Measurements from ENCODE around the gene FBXO46. TPM values are rescaled to one million over a fixed set of nuclear protein-coding genes. Genes with fewer than 3 reads are reported as not detected.

FBXO46 gene
- total and polyA plus RNA-seq, 2 of the 13 experiments (the other 11 are each of a cell fraction or from before 2014, with no cell fraction given): 6.2 to 6.4 TPM

DNA sequence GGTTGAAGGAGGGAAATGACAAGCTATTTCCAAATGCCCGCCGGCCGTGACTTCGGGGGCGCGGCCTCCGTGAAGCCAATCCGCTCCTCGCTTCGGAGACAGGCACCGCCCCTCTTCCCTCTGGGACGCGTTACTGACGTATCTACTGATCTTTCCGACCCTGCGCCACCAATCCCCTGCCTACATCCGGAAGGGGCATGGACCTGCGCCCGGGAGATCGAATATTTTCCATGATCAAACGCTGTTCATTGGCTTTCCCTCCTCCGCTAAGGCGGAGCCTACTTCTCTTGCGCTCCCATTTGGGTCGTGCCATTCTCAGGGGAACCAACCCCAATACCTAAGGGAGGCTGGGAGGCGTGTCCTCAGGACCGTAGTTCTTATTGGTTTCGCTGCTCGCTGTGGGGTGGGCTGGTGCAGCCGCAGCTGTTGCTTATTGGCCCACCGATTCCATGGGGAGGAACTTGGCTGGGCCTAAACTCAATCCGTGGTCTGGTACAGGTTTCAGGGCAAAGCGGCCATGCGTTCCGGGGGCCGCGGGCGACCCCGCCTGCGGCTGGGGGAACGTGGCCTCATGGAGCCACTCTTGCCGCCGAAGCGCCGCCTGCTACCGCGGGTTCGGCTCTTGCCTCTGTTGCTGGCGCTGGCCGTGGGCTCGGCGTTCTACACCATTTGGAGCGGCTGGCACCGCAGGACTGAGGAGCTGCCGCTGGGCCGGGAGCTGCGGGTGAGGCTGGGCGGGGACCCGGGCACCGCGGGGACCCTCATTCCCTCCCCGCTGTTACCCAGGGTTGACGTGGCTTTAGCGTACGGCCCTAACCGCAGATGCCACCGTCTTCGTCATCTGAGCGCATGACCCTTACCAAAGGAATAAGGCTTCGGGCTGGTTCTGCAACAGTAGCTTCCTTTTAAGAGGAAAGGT is 38.2 kb downstream of the FBXO46 start, which contains the start of gene QPCTL:
QPCTL (plus strand) TSS at position 480 of the 919 bp plus-strand sequence; CDS start at position 518, 38 bp downstream.
- Histone ChIP-seq H2AFZ (ENCODE audit: low read length) (peak within 1 kb of the TSS; percentile 77), H3K4me2 (ENCODE audit: low read depth, low read length) (peak within 1 kb of the TSS; percentile 91), H3K79me2 (ENCODE audit: insufficient read depth, low read length) (peaks cover 21% of the 10 kb centered on the region), H4K20me1 (ENCODE audit: insufficient read depth, low read length) (no peaks in the 10 kb centered on the region; the same call in 1 of the 2 replicates), H3K4me1 (ENCODE audit: insufficient read depth, low read length) (peaks cover 17% of the 10 kb centered on the region), H3K4me3 (replicated peaks in 1 of 3; ENCODE audit: insufficient read depth in 1 of 3, low read depth in 2 of 3, low read length in 3 of 3) (peak within 1 kb of the TSS; percentile 92 to 95 (median 94)), H3K9me3 (ENCODE audit: low read length) (no peaks in the 10 kb centered on the region), H3K9ac (ENCODE audit: insufficient read depth, low read depth, low read length) (peak within 1 kb of the TSS; percentile 95), H3K27ac (ENCODE audit: extremely low read length, insufficient read depth, low read length) (peak within 1 kb of the TSS; percentile 90), H3K27me3 (ENCODE audit: control insufficient read depth in 1 of 2, insufficient read depth in 2 of 2, low read length in 2 of 2) (no peaks in the 10 kb centered on the region; a peak in 1 of 5 replicates), H3K36me3 (replicated peaks in 1 of 2; ENCODE audit: control insufficient read depth in 1 of 2, insufficient read depth in 2 of 2, low read length in 2 of 2) (peaks cover 8 to 23% of the 10 kb centered on the region in 2 experiments)
- DNase-seq (ENCODE audit: low spot score) (peak; percentile 100), ATAC-seq (peak; percentile 96), FAIRE-seq (peak; percentile 100)
- ChIA-PET POLR2A (interaction anchor here (0.6 to 4.0 kb wide), 22 partner anchors 9 to 267 kb away, joined by 3 to 47 read pairs (median 5); partner anchors contain the start of genes FBXO46, GIPR, OPA3 and SIX5), CTCF (ENCODE audit: low intra/inter-chr PET ratio, low total read pairs) (interaction anchor here (0.5 to 1.9 kb wide), 2 partner anchors 10 to 102 kb away, joined by 4 to 14 read pairs; no protein-coding TSS in a partner anchor)
- BruUV-seq (replicated peaks): no TSS peak
- intact Hi-C loops (cut with micrococcal nuclease; ENCODE audit: unreplicated experiment) (loop anchor here (1.0 to 2.0 kb wide), 4 partner anchors 15 to 108 kb away; partner anchors contain the start of genes OPA3 and SIX5), in situ Hi-C loops (cut with HindIII; ENCODE audit: extremely low pct_ligation_motif_present, low pct_unique_long_range_greater_than_20kb) (no loop called here)
- WGBS (ENCODE audit: low lambda C conversion rate): 2% methylated on average over 36 of the region's 70 CpGs
- TF ChIP-seq TCF7L2 (IDR thresholded peaks at IDR 0.05; ENCODE audit: low read depth, low read length): no peak
- TF ChIP-seq, protein P1, sequence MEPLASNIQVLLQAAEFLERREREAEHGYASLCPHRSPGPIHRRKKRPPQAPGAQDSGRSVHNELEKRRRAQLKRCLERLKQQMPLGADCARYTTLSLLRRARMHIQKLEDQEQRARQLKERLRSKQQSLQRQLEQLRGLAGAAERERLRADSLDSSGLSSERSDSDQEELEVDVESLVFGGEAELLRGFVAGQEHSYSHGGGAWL (CRISPR knock-in tag; IDR thresholded peaks at IDR 0.05): peak; percentile 83
- TF ChIP-seq ATF3 (CRISPR knock-in tag; IDR thresholded peaks at IDR 0.05): no peak; the same call in 1 of the 2 replicates
- no peak for TF ChIP-seq TSC22D2 (CRISPR knock-in tag; IDR thresholded peaks at IDR 0.05; ENCODE audit: borderline replicate concordance)
- no peak for TF ChIP-seq NFE2 (CRISPR knock-in tag; IDR thresholded peaks at IDR 0.05)
- TF ChIP-seq ZNF160 (CRISPR knock-in tag; IDR thresholded peaks at IDR 0.05): no peak
- TF ChIP-seq EHMT2 (IDR thresholded peaks at IDR 0.05; ENCODE audit: borderline replicate concordance, low read depth, low read length): no peak
- peak; percentile 18 for TF ChIP-seq SALL1 (CRISPR knock-in tag; IDR thresholded peaks at IDR 0.05)
- TF ChIP-seq, protein P2, sequence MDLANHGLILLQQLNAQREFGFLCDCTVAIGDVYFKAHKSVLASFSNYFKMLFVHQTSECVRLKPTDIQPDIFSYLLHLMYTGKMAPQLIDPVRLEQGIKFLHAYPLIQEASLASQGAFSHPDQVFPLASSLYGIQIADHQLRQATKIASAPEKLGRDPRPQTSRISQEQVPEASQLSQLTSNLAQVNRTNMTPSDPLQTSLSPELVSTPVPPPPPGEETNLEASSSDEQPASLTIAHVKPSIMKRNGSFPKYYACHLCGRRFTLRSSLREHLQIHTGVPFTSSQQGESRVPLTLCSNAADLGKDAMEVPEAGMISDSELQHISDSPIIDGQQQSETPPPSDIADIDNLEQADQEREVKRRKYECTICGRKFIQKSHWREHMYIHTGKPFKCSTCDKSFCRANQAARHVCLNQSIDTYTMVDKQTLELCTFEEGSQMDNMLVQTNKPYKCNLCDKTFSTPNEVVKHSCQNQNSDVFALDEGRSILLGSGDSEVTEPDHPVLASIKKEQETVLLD (CRISPR knock-in tag; IDR thresholded peaks at IDR 0.05; ENCODE audit: low read depth): no peak
- TF ChIP-seq ZBTB37 (CRISPR knock-in tag; IDR thresholded peaks at IDR 0.05): no peak
- no peak for TF ChIP-seq ZNF362 (CRISPR knock-in tag; IDR thresholded peaks at IDR 0.05; ENCODE audit: borderline replicate concordance)
- no peak for TF ChIP-seq ZNF720 (CRISPR knock-in tag; IDR thresholded peaks at IDR 0.05)
- TF ChIP-seq HES4 (CRISPR knock-in tag; IDR thresholded peaks at IDR 0.05; ENCODE audit: borderline replicate concordance): peak; percentile 77; the same call in 1 of the 2 replicates
- TF ChIP-seq AGO1 (IDR thresholded peaks at IDR 0.05; ENCODE audit: low read depth, low read length, poor library complexity, severe bottlenecking): no peak
- TF ChIP-seq GPN1 (CRISPR knock-in tag; IDR thresholded peaks at IDR 0.05; ENCODE audit: borderline replicate concordance): no peak
- TF ChIP-seq ZNF430 (CRISPR knock-in tag; IDR thresholded peaks at IDR 0.05): peak; percentile 86; the same call in 1 of the 2 replicates
- no peak for TF ChIP-seq HNF4G (IDR thresholded peaks at IDR 0.05; ENCODE audit: borderline replicate concordance, low read depth, low read length)
- no peak for TF ChIP-seq HNF4G (CRISPR knock-in tag; IDR thresholded peaks at IDR 0.05; ENCODE audit: borderline replicate concordance, low read depth)
